ENCODE results near the gene KCP. TPM values are rescaled to one million over a fixed set of nuclear protein-coding genes. Genes with fewer than 3 reads are reported as not detected.

KCP gene
- total and polyA plus RNA-seq, 2 of the 13 experiments (the other 11 are each of a cell fraction or from before 2014, with no cell fraction given) = 0.37 to 1.0 TPM

DNA sequence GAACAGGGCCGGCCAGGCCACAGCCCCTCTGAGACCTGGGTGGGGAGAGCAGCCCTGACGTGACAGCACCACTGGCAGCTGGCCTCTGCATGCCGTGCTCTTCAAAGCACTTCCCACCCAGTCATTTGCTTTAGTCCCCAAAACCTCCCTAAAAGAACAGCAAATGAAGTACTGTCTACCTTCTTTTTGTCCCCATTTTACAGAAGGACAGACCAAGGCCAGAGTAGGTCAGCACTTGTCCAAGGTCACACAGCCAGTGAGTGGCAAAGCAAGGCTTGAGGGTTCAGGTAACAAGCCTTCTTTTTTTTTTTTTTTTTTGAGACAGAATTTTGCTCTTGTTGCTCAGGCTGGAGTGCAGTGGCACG lies 32.8 kb downstream of the KCP start:
- POLR2A ChIA-PET = no interaction called here

GRCh38 chr7:128876978-128877755 lies 33.3 kb downstream of the KCP start:
- Histone ChIP-seq H2AFZ (ENCODE audit: low read length) (no peak overlapping the region), H4K20me1 (ENCODE audit: insufficient read depth, low read length) (no peaks in the 10 kb centered on the region), H3K27ac (ENCODE audit: extremely low read length, insufficient read depth, low read length) (no peak overlapping the region), H3K79me2 (ENCODE audit: insufficient read depth, low read length) (no peaks in the 10 kb centered on the region), H3K4me1 (ENCODE audit: insufficient read depth, low read length) (peaks cover 33% of the 10 kb centered on the region), H3K4me3 (replicated peaks in 1 of 3; ENCODE audit: insufficient read depth in 1 of 3, low read depth in 2 of 3, low read length in 3 of 3) (no peak overlapping the region), H3K9me3 (ENCODE audit: low read length) (no peaks in the 10 kb centered on the region), H3K9ac (ENCODE audit: insufficient read depth, low read depth, low read length) (no peak overlapping the region), H3K27me3 (ENCODE audit: control insufficient read depth in 1 of 2, insufficient read depth in 2 of 2, low read length in 2 of 2) (peaks cover 0 to 1% of the 10 kb centered on the region in 2 experiments; a peak in 1 of 5 replicates), H3K4me2 (ENCODE audit: low read depth, low read length) (no peak overlapping the region), H3K36me3 (replicated peaks in 1 of 2; ENCODE audit: control insufficient read depth in 1 of 2, insufficient read depth in 2 of 2, low read length in 2 of 2) (no peaks in the 10 kb centered on the region)
- DNase-seq (ENCODE audit: low spot score) (no peak), FAIRE-seq (no peak), ATAC-seq (no peak)
- 70% methylated on average over 2 of the region's 32 CpGs for WGBS (ENCODE audit: low lambda C conversion rate)
- no TSS peak for BruUV-seq (replicated peaks)
- in situ Hi-C loops (cut with HindIII; ENCODE audit: extremely low pct_ligation_motif_present, low pct_unique_long_range_greater_than_20kb) = loop anchor here (25.0 kb wide), 1 partner anchor 440 kb away; no protein-coding TSS in a partner anchor
- ChIA-PET POLR2A (no interaction called here), CTCF (ENCODE audit: low intra/inter-chr PET ratio, low total read pairs) (no interaction called here)
- intact Hi-C loops (cut with micrococcal nuclease; ENCODE audit: unreplicated experiment) = no loop called here
- TF ChIP-seq ZNF263 (CRISPR knock-in tag; IDR thresholded peaks at IDR 0.05) (no peak), ZNF251 (CRISPR knock-in tag; IDR thresholded peaks at IDR 0.05) (no peak), NFE2 (CRISPR knock-in tag; IDR thresholded peaks at IDR 0.05) (no peak), HOXD1 (CRISPR knock-in tag; IDR thresholded peaks at IDR 0.05) (no peak), KDM5B (CRISPR knock-in tag; IDR thresholded peaks at IDR 0.05; ENCODE audit: borderline replicate concordance) (no peak), RBFOX2 (IDR thresholded peaks at IDR 0.05; ENCODE audit: low read depth, low read length) (no peak), SMARCE1 (IDR thresholded peaks at IDR 0.05; ENCODE audit: borderline replicate concordance) (no peak), ZSCAN5A (CRISPR knock-in tag; IDR thresholded peaks at IDR 0.05; ENCODE audit: borderline replicate concordance) (no peak), ZNF510 (CRISPR knock-in tag; IDR thresholded peaks at IDR 0.05; ENCODE audit: low read depth) (no peak), ARNT (IDR thresholded peaks at IDR 0.05) (no peak)

More for the DNA sequence above, 32.8 kb downstream of the KCP start:
- ATAC-seq (no peak), DNase-seq (ENCODE audit: low spot score) (no peak), FAIRE-seq (no peak)
- Histone ChIP-seq H3K4me3 (replicated peaks in 1 of 3; ENCODE audit: insufficient read depth in 1 of 3, low read depth in 2 of 3, low read length in 3 of 3) (no peak overlapping the region), H3K4me1 (ENCODE audit: insufficient read depth, low read length) (peaks cover 33% of the 10 kb centered on the region), H3K9ac (ENCODE audit: insufficient read depth, low read depth, low read length) (no peak overlapping the region), H3K79me2 (ENCODE audit: insufficient read depth, low read length) (no peaks in the 10 kb centered on the region), H4K20me1 (ENCODE audit: insufficient read depth, low read length) (no peaks in the 10 kb centered on the region), H3K4me2 (ENCODE audit: low read depth, low read length) (no peak overlapping the region), H3K9me3 (ENCODE audit: low read length) (no peaks in the 10 kb centered on the region), H3K27ac (ENCODE audit: extremely low read length, insufficient read depth, low read length) (no peak overlapping the region), H2AFZ (ENCODE audit: low read length) (no peak overlapping the region), H3K27me3 (ENCODE audit: control insufficient read depth in 1 of 2, insufficient read depth in 2 of 2, low read length in 2 of 2) (peaks cover 0 to 1% of the 10 kb centered on the region in 2 experiments; a peak in 1 of 5 replicates), H3K36me3 (replicated peaks in 1 of 2; ENCODE audit: control insufficient read depth in 1 of 2, insufficient read depth in 2 of 2, low read length in 2 of 2) (no peaks in the 10 kb centered on the region)
- TF ChIP-seq ZNF709 (CRISPR knock-in tag; IDR thresholded peaks at IDR 0.05) = no peak
- TF ChIP-seq ASH2L (IDR thresholded peaks at IDR 0.05; ENCODE audit: insufficient read length, low read depth, low read length) = no peak
- TF ChIP-seq, protein P1, sequence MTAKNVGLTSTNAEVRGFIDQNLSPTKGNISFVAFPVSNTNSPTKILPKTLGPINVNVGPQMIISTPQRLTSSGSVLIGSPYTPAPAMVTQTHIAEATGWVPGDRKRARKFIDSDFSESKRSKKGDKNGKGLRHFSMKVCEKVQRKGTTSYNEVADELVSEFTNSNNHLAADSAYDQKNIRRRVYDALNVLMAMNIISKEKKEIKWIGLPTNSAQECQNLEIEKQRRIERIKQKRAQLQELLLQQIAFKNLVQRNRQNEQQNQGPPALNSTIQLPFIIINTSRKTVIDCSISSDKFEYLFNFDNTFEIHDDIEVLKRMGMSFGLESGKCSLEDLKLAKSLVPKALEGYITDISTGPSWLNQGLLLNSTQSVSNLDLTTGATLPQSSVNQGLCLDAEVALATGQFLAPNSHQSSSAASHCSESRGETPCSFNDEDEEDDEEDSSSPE (CRISPR knock-in tag; IDR thresholded peaks at IDR 0.05) = no peak
- no peak for TF ChIP-seq IKZF1 (IDR thresholded peaks at IDR 0.05)
- TF ChIP-seq ZZZ3 (CRISPR knock-in tag; IDR thresholded peaks at IDR 0.05; ENCODE audit: borderline replicate concordance) = no peak
- no peak for TF ChIP-seq MAX (IDR thresholded peaks at IDR 0.05)
- TF ChIP-seq ZNF629 (CRISPR knock-in tag; conservative IDR thresholded peaks at IDR 0.05) = peak; percentile 61; the same call in 1 of the 2 replicates
- BruUV-seq (replicated peaks) = no TSS peak
- CTCF ChIA-PET (ENCODE audit: low intra/inter-chr PET ratio, low total read pairs) = no interaction called here
- 62% methylated on average over 3 of the region's 4 CpGs for WGBS (ENCODE audit: low lambda C conversion rate)
- intact Hi-C loops (cut with micrococcal nuclease; ENCODE audit: unreplicated experiment) = loop anchor here (2.0 kb wide), 1 partner anchor 83 kb away; no protein-coding TSS in a partner anchor
- in situ Hi-C loops (cut with HindIII; ENCODE audit: extremely low pct_ligation_motif_present, low pct_unique_long_range_greater_than_20kb) = loop anchor here (25.0 kb wide), 1 partner anchor 440 kb away; no protein-coding TSS in a partner anchor
